ENCODE data around the gene PRDX3. TPM values are rescaled to one million over a fixed set of nuclear protein-coding genes. Genes with fewer than 3 reads are reported as not detected.
A peak's percentile ranks its signal among the peaks of the same experiment; 100 is the strongest.

PRDX3 gene
- total RNA-seq, 1 donor from 2014 or later = 83.2 TPM

GRCh38 chr10:119211176-119211575 lies 32.6 kb upstream of the PRDX3 start:
- TF ChIP-seq CTCF (IDR thresholded peaks at IDR 0.05) (no peak), POLR2AphosphoS5 (IDR thresholded peaks at IDR 0.05; ENCODE audit: insufficient read depth in 1 of 2, low read depth in 1 of 2) (no peak), POLR2A (IDR thresholded peaks at IDR 0.05) (no peak)
- H3K9me3 ChIP-seq = no peaks in the 10 kb centered on the region
- no peaks in the 10 kb centered on the region for H3K27me3 ChIP-seq
- peak overlapping the region; percentile 96 for H3K27ac ChIP-seq
- no peaks in the 10 kb centered on the region for H3K36me3 ChIP-seq
- peak overlapping the region in 1 of 2 donors; percentile 21 for H3K4me3 ChIP-seq
- intact Hi-C loops (cut with DNase I) = no loop called here
- peaks cover 63% of the 10 kb centered on the region for H3K4me1 ChIP-seq
- no peak for DNase-seq (ENCODE audit: extremely low spot score in 2 of 2)

GRCh38 chr10:119210633-119211032 lies 32.0 kb upstream of the PRDX3 start:
- no peak for DNase-seq (ENCODE audit: extremely low spot score in 2 of 2)
- no peak for TF ChIP-seq POLR2AphosphoS5 (IDR thresholded peaks at IDR 0.05; ENCODE audit: insufficient read depth in 1 of 2, low read depth in 1 of 2)
- TF ChIP-seq CTCF (IDR thresholded peaks at IDR 0.05) = no peak
- no peak for TF ChIP-seq POLR2A (IDR thresholded peaks at IDR 0.05)
- Histone ChIP-seq H3K27me3 (no peaks in the 10 kb centered on the region), H3K4me1 (peaks cover 68% of the 10 kb centered on the region), H3K27ac (peak overlapping the region; percentile 96), H3K9me3 (no peaks in the 10 kb centered on the region), H3K4me3 (no peak overlapping the region), H3K36me3 (no peaks in the 10 kb centered on the region)
- intact Hi-C loops (cut with DNase I) = no loop called here

- peaks cover 64% of the 10 kb centered on the region for H3K4me1 ChIP-seq
- peak overlapping the region; percentile 96 for H3K27ac ChIP-seq
- TF ChIP-seq CTCF (IDR thresholded peaks at IDR 0.05) (peak in 1 of 3 experiments; percentile 12), POLR2AphosphoS5 (IDR thresholded peaks at IDR 0.05; ENCODE audit: insufficient read depth in 1 of 2, low read depth in 1 of 2) (no peak), POLR2A (IDR thresholded peaks at IDR 0.05) (no peak)
- H3K36me3 ChIP-seq = no peaks in the 10 kb centered on the region
- peak overlapping the region; percentile 88 to 94 for H3K4me3 ChIP-seq
- no peaks in the 10 kb centered on the region for H3K27me3 ChIP-seq
- intact Hi-C loops (cut with DNase I) = loop anchor here (5.0 kb wide), 2 partner anchors 42 to 232 kb away; no protein-coding TSS in a partner anchor
- no peak for DNase-seq (ENCODE audit: extremely low spot score in 2 of 2)
- H3K9me3 ChIP-seq = no peaks in the 10 kb centered on the region
Observed at GRCh38 chr10:119209736-119210355, 31.2 kb upstream of the PRDX3 start.

GRCh38 chr10:119209035-119209735 lies 30.6 kb upstream of the PRDX3 start:
- TF ChIP-seq POLR2AphosphoS5 (IDR thresholded peaks at IDR 0.05; ENCODE audit: insufficient read depth in 1 of 2, low read depth in 1 of 2) (no peak), CTCF (IDR thresholded peaks at IDR 0.05) (peak; percentile 50 to 83 (median 60))
- intact Hi-C loops (cut with DNase I) = loop anchor here (5.0 kb wide), 2 partner anchors 43 to 233 kb away; no protein-coding TSS in a partner anchor
- no peaks in the 10 kb centered on the region for H3K9me3 ChIP-seq
- H3K27ac ChIP-seq = peak overlapping the region; percentile 96
- no peaks in the 10 kb centered on the region for H3K36me3 ChIP-seq
- no peak for DNase-seq (ENCODE audit: extremely low spot score in 2 of 2)
- H3K27me3 ChIP-seq = no peaks in the 10 kb centered on the region
- H3K4me3 ChIP-seq = peak overlapping the region; percentile 88 to 94
- H3K4me1 ChIP-seq = peaks cover 61% of the 10 kb centered on the region

- Histone ChIP-seq H3K27me3 (no peaks in the 10 kb centered on the region), H3K4me3 (peak overlapping the region; percentile 88 to 94), H3K9me3 (no peaks in the 10 kb centered on the region), H3K27ac (peak overlapping the region; percentile 96), H3K36me3 (no peaks in the 10 kb centered on the region), H3K4me1 (peaks cover 55% of the 10 kb centered on the region)
- intact Hi-C loops (cut with DNase I) = loop anchor here (5.0 kb wide), 2 partner anchors 44 to 234 kb away; no protein-coding TSS in a partner anchor
- no peak for TF ChIP-seq POLR2A (IDR thresholded peaks at IDR 0.05)
- TF ChIP-seq POLR2AphosphoS5 (IDR thresholded peaks at IDR 0.05; ENCODE audit: insufficient read depth in 1 of 2, low read depth in 1 of 2) = no peak
- no peak for TF ChIP-seq CTCF (IDR thresholded peaks at IDR 0.05)
- no peak for DNase-seq (ENCODE audit: extremely low spot score in 2 of 2)
Observed at GRCh38 chr10:119208553-119208940, 29.9 kb upstream of the PRDX3 start.
